ENCODE data around the gene EPHB1. TPM values are rescaled to one million over a fixed set of nuclear protein-coding genes. Genes with fewer than 3 reads are reported as not detected.

Gene EPHB1
- polyA plus RNA-seq, 6 donors from 2014 or later = not detected

DNA sequence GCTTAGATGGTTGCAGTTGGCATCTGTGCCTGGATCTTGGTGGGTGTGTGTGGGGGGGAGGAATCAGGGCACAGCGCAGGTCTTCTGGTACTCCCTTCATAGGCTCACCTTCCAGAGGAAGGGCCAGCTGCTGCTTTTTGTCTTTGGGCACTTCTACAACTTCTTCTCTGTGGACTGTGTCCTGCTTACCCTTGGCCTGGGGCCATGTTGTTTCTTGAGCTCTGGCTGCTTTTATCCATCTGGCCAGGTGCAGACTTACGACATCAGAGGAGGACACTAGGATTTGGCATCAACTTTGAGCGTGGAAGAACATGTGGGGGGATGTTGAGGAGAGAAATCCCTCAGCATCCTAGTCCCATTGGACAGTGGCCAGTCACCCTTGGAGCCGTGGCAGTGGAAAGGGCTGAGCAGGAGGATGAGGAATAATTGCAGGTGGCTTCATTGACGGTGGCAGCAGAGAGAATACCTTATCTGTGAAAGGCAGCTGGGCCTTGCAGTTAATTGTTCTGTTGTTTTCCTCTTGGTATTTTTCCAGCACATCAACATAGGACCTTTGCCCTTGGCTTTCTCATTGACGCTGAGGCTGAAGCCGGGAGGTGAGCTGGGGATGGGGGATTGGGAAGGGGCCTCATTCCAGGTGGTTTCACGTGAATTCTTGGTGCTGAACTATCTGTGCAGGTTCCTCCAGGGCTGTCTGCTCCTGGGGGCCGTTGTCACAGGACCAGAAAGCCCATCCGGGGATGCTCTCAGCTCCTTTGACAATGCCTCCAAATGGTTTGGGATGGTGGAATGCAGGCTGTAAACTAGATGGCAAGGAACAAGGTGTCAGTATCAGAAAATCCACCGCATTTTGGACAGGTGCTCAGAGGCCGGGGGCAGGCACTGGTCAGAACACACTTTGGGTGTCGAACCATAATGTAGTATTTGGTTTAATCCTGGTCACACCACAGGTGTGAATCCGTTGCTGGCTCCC, 9.7 kb downstream of the EPHB1 start:
- no peaks in the 10 kb centered on the region for H3K9me3 Mint-ChIP-seq
- H3K27me3 Mint-ChIP-seq = peaks cover 25 to 50% (median 39%) of the 10 kb centered on the region in 3 donors
- no peak for DNase-seq
- peak overlapping the region in 1 of 8 donors; percentile 49 for H3K4me3 Mint-ChIP-seq
- no peaks in the 10 kb centered on the region for H3K4me1 Mint-ChIP-seq
- no peak for ATAC-seq (ENCODE audit: low read depth in 2 of 2)
- H3K27ac Mint-ChIP-seq = peak overlapping the region in 1 of 6 donors; percentile 15
- H3K36me3 Mint-ChIP-seq = no peaks in the 10 kb centered on the region

DNA sequence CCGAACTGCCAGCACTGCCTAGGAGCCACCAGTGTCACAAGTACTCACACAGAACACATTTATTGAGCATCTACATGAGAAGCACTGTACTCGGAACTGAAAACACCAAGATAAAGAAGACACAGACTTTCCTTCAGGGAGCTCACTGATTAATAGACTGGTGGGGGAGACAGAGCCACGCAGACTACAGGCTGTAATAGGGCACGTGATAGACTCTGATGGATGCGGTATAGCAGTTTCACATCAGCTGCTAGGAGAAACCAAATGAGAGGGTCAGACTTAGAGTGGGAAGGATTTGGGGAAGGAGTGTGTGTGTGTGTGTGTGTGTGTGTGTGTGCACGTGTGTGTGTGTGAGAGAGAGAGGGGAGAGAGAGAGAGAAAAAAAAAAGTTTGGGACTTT, 12.1 kb downstream of the EPHB1 start:
- Mint-ChIP-seq H3K4me3 (no peak overlapping the region), H3K27ac (no peak overlapping the region), H3K36me3 (no peaks in the 10 kb centered on the region), H3K9me3 (no peaks in the 10 kb centered on the region), H3K4me1 (no peaks in the 10 kb centered on the region), H3K27me3 (peaks cover 21 to 47% (median 32%) of the 10 kb centered on the region in 3 donors)
- ATAC-seq (ENCODE audit: low read depth in 2 of 2) (no peak), DNase-seq (no peak)

DNA sequence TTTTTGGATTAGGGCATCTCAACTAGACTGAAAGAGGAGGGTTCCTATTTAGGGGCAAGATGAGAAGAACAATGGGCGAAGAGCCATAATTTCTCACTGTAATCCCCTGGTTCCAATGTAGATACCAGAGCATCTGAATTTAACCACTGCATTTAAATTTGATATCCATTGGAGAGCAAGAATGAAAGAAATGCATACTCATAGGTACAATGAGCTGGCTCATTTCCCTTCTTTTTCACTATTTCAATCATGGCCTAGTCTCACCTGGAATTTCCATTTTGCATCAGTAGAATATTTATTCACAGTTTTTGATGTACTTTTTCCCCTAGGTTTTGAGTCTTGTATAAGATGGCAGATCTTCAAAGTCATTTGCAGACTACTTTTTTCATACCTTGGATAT, 13.8 kb downstream of the EPHB1 start:
- Mint-ChIP-seq H3K27ac (no peak overlapping the region), H3K4me3 (no peak overlapping the region), H3K36me3 (no peaks in the 10 kb centered on the region), H3K9me3 (no peaks in the 10 kb centered on the region), H3K27me3 (peaks cover 17 to 47% (median 32%) of the 10 kb centered on the region in 3 donors), H3K4me1 (no peaks in the 10 kb centered on the region)
- no peak for ATAC-seq (ENCODE audit: low read depth in 2 of 2)
- no peak for DNase-seq

DNA sequence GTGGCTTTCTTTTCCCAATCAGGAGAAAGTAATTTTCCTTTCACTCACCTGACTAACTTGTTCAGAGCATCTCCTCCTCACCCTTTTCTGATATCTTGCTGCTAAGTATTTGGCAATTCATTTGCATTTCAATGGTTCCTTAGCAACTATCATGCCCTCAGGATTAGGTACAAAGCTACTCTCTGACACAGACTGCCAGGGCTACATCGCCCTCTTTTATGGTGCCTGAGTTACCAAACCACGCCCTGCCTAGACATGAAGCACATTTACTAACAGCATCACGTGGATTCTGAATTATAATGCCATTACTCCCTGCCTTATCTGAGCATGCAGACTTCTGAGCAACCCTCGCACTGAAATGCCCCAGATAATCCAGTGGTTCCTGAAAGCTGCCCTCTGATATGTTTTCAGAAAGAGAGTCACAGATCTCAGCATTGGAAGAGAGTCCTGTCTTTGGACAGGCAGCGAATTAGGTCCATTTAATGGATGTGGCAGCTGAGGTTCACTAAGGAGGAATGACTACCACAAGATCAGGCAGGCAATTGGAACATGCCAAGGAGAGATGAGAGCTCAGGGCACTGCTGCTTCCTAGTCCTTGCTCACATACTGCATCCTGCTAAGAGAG, 14.5 kb downstream of the EPHB1 start:
- Mint-ChIP-seq H3K36me3 (no peaks in the 10 kb centered on the region), H3K4me3 (no peak overlapping the region), H3K9me3 (no peaks in the 10 kb centered on the region), H3K4me1 (no peaks in the 10 kb centered on the region), H3K27me3 (peaks cover 17 to 43% (median 30%) of the 10 kb centered on the region in 3 donors), H3K27ac (no peak overlapping the region)
- ATAC-seq (ENCODE audit: low read depth in 2 of 2) = no peak
- no peak for DNase-seq

DNA sequence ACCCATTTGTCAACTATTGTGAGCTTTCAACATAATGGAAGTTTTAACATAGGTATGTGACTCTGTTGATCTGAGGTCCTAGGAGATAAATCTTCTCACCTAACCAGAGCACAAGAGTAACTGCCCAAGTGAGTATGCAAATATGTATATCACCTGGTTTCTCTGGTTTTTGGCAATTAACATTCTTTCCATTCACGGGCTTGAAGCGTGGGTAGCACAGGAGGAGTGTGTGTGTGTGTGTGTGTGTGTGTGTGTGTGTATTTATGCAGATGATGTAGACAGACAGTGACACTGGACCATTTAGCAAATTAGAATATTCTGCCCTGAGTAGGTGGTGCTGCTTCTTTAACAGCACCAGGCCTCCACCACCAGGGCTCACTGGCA, 15.0 kb downstream of the EPHB1 start:
- H3K4me3 Mint-ChIP-seq = no peak overlapping the region
- H3K27me3 Mint-ChIP-seq = peaks cover 17 to 38% (median 26%) of the 10 kb centered on the region in 3 donors

GRCh38 chr3:134810850-134811249, 15.8 kb downstream of the EPHB1 start:
- ATAC-seq (ENCODE audit: low read depth in 2 of 2) (no peak), DNase-seq (no peak)
- Mint-ChIP-seq H3K4me3 (no peak overlapping the region), H3K27me3 (peaks cover 12 to 30% (median 20%) of the 10 kb centered on the region in 3 donors), H3K36me3 (no peaks in the 10 kb centered on the region), H3K27ac (no peak overlapping the region), H3K9me3 (no peaks in the 10 kb centered on the region), H3K4me1 (no peaks in the 10 kb centered on the region)

More for the DNA sequence above, 15.0 kb downstream of the EPHB1 start:
- H3K27ac Mint-ChIP-seq = no peak overlapping the region
- H3K4me1 Mint-ChIP-seq = no peaks in the 10 kb centered on the region
- DNase-seq = no peak
- ATAC-seq (ENCODE audit: low read depth in 2 of 2) = no peak
- no peaks in the 10 kb centered on the region for H3K36me3 Mint-ChIP-seq
- H3K9me3 Mint-ChIP-seq = no peaks in the 10 kb centered on the region

- H3K4me3 Mint-ChIP-seq = no peak overlapping the region
- peak overlapping the region in 1 of 6 donors; percentile 39 for H3K27ac Mint-ChIP-seq
- H3K4me1 Mint-ChIP-seq = no peaks in the 10 kb centered on the region
- no peaks in the 10 kb centered on the region for H3K36me3 Mint-ChIP-seq
- DNase-seq (no peak), ATAC-seq (ENCODE audit: low read depth in 2 of 2) (no peak)
- peaks cover 0 to 18% (median 4%) of the 10 kb centered on the region in 3 donors for H3K27me3 Mint-ChIP-seq
- H3K9me3 Mint-ChIP-seq = peaks cover 0 to under 1% (median 0%) of the 10 kb centered on the region in 7 donors
Measured at GRCh38 chr3:134813618-134814017, 18.6 kb downstream of the EPHB1 start.

DNA sequence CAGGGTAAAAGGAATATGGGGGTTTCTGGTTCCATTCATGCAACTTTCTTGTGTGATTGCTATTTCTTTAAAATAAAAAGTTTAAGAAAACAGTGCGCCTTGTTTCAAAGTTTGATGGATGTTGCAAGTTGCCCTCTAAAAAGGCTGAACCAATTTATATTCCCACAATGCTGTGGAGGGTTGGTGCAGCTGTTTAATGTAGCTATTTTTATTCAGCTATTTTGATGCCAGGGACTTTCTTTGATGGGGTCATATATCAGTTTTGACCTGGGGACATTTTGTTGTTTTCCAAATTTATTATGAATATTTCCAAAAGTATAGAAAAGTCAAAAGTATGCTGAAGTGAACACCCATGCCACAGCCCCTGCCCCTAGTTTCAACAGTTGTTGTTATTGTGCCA, 20.5 kb downstream of the EPHB1 start:
- Mint-ChIP-seq H3K9me3 (peaks cover 0 to 2% (median 0%) of the 10 kb centered on the region in 7 donors), H3K27ac (peak overlapping the region in 1 of 6 donors; percentile 55), H3K27me3 (peaks cover 0 to 23% (median 9%) of the 10 kb centered on the region in 3 donors), H3K36me3 (no peaks in the 10 kb centered on the region), H3K4me3 (no peak overlapping the region), H3K4me1 (no peaks in the 10 kb centered on the region)
- ATAC-seq (ENCODE audit: low read depth in 2 of 2) (no peak), DNase-seq (no peak)

GRCh38 chr3:134816623-134817022, 21.6 kb downstream of the EPHB1 start:
- no peak for ATAC-seq (ENCODE audit: low read depth in 2 of 2)
- Mint-ChIP-seq H3K9me3 (peaks cover 0 to 2% (median 0%) of the 10 kb centered on the region in 7 donors), H3K4me3 (no peak overlapping the region), H3K36me3 (no peaks in the 10 kb centered on the region), H3K4me1 (no peaks in the 10 kb centered on the region), H3K27me3 (peaks cover 0 to 21% (median 9%) of the 10 kb centered on the region in 3 donors), H3K27ac (no peak overlapping the region)
- DNase-seq = no peak

DNA sequence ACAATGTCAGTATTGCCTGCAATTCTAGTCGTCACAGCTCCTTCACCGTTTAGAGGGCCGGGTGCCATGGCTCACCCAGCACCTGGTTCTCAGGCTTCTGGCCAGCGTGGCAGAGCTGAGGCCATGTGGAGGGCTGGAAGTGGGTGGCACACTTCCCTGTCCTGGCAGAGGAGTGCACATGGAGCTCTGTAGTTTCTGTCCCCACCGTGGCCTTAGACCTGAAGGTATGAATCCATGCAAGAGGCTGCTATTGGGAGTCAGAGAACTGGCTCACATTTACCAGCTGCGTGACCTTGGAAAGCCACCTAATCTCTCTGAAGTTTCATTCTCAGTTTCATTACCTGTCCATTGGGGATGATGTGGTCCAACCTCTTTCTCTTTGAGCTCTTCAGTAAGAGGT, 22.2 kb downstream of the EPHB1 start:
- ATAC-seq (ENCODE audit: low read depth in 2 of 2) (no peak), DNase-seq (no peak)
- peaks cover 0 to 2% (median 0%) of the 10 kb centered on the region in 7 donors for H3K9me3 Mint-ChIP-seq
- H3K4me1 Mint-ChIP-seq = no peaks in the 10 kb centered on the region
- no peaks in the 10 kb centered on the region for H3K36me3 Mint-ChIP-seq
- H3K27me3 Mint-ChIP-seq = peaks cover 0 to 21% (median 9%) of the 10 kb centered on the region in 3 donors
- peak overlapping the region in 1 of 6 donors; percentile 14 for H3K27ac Mint-ChIP-seq
- no peak overlapping the region for H3K4me3 Mint-ChIP-seq

DNA sequence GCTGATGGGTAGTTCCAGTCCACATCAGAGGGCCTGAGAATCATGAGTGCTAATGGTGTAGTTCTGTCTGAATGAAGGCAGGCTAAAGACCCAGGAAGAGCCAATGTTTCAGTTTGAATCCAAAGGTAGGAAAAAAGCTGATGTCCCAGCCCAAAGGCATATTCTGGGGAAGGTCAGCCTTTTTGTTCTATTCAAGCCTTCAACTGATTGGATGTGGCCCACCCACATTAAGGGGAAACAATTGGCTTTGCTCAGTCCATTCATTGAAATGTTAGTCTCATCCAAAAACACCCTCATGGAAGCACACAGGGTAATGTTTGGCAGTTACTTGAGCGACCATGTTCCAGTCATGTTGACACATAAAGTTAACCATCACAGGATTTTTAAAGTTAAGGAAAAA, 25.9 kb downstream of the EPHB1 start:
- H3K36me3 Mint-ChIP-seq = no peaks in the 10 kb centered on the region
- no peak overlapping the region for H3K4me3 Mint-ChIP-seq
- no peak for DNase-seq
- H3K4me1 Mint-ChIP-seq = no peaks in the 10 kb centered on the region
- H3K27ac Mint-ChIP-seq = no peak overlapping the region
- peaks cover 0 to 21% (median 10%) of the 10 kb centered on the region in 3 donors for H3K27me3 Mint-ChIP-seq
- ATAC-seq (ENCODE audit: low read depth in 2 of 2) = no peak
- peaks cover 0 to 2% (median 0%) of the 10 kb centered on the region in 7 donors for H3K9me3 Mint-ChIP-seq

GRCh38 chr3:134822090-134822489, 27.0 kb downstream of the EPHB1 start:
- DNase-seq (no peak), ATAC-seq (ENCODE audit: low read depth in 2 of 2) (no peak)
- Mint-ChIP-seq H3K27ac (no peak overlapping the region), H3K36me3 (no peaks in the 10 kb centered on the region), H3K27me3 (peaks cover 0 to 21% (median 10%) of the 10 kb centered on the region in 3 donors), H3K4me1 (no peaks in the 10 kb centered on the region), H3K4me3 (no peak overlapping the region), H3K9me3 (peaks cover 0 to 2% (median 0%) of the 10 kb centered on the region in 7 donors)

DNA sequence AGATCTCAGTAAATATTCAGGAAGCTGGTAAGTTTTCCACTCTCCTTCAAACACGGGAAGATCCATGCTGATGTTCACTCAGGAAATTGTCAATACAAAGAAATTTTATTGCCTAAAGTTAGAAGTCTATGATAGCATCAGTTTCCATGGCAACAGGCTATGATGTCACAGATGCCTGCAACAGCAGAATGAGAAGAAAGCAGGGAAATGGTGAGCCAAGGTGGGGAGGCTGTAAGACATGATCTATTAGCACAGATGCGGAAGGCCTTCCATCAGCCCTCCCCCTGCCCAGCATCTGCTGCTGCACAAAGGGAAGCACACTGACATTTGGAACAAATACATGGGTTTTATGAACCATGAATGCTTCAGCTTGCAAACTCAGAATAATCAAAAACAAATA, 28.6 kb downstream of the EPHB1 start:
- DNase-seq (no peak), ATAC-seq (ENCODE audit: low read depth in 2 of 2) (no peak)
- Mint-ChIP-seq H3K36me3 (no peaks in the 10 kb centered on the region), H3K4me1 (no peaks in the 10 kb centered on the region), H3K27ac (no peak overlapping the region), H3K9me3 (peaks cover 0 to 1% (median 0%) of the 10 kb centered on the region in 7 donors), H3K4me3 (no peak overlapping the region), H3K27me3 (peaks cover 0 to 22% (median 19%) of the 10 kb centered on the region in 3 donors)

- H3K27me3 Mint-ChIP-seq = peaks cover under 1 to 15% (median 14%) of the 10 kb centered on the region in 3 donors
- no peak overlapping the region for H3K4me3 Mint-ChIP-seq
- no peak overlapping the region for H3K27ac Mint-ChIP-seq
- H3K36me3 Mint-ChIP-seq = no peaks in the 10 kb centered on the region
- ATAC-seq (ENCODE audit: low read depth in 2 of 2) (no peak), DNase-seq (no peak)
- no peaks in the 10 kb centered on the region for H3K9me3 Mint-ChIP-seq
- no peaks in the 10 kb centered on the region for H3K4me1 Mint-ChIP-seq
Measured at GRCh38 chr3:134824791-134825190, 29.7 kb downstream of the EPHB1 start.

Measured in naive B cell (primary cell).